ENCODE data around the gene ATM. TPM values are rescaled to one million over a fixed set of nuclear protein-coding genes. Genes with fewer than 3 reads are reported as not detected.

Gene ATM
- total and polyA plus RNA-seq, 10 of the 15 experiments (the other 5 are each of a cell fraction or from before 2014, with no cell fraction given) = 10.0 to 91.5 (median 40.2) TPM

DNA sequence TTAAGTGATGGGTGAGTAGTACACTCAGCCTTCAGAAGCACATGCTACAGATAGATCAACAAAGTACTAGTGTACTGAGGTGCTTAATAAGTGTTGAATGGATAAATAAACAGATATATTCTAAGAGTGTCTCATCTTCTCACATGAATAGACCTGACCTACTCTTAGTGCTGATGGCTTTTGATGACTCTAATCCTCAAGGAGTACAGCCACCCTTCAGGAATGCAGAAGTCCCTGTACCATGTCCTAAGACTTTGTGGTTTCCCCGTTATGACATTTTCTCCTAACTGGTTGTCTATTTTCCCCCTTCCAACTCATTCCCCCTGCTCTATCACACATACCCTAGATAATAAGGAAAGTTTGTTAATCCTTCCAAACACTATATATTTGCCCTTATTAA lies 182.8 kb downstream of the ATM start (continued):
- TF ChIP-seq, protein P1, sequence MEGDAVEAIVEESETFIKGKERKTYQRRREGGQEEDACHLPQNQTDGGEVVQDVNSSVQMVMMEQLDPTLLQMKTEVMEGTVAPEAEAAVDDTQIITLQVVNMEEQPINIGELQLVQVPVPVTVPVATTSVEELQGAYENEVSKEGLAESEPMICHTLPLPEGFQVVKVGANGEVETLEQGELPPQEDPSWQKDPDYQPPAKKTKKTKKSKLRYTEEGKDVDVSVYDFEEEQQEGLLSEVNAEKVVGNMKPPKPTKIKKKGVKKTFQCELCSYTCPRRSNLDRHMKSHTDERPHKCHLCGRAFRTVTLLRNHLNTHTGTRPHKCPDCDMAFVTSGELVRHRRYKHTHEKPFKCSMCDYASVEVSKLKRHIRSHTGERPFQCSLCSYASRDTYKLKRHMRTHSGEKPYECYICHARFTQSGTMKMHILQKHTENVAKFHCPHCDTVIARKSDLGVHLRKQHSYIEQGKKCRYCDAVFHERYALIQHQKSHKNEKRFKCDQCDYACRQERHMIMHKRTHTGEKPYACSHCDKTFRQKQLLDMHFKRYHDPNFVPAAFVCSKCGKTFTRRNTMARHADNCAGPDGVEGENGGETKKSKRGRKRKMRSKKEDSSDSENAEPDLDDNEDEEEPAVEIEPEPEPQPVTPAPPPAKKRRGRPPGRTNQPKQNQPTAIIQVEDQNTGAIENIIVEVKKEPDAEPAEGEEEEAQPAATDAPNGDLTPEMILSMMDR (IDR thresholded peaks at IDR 0.05 in 2 of 3, conservative IDR thresholded peaks at IDR 0.05 in 1 of 3; ENCODE audit: control insufficient read depth in 2 of 3, extremely low read depth in 1 of 3, insufficient read depth in 1 of 3, low read depth in 3 of 3, low read length in 3 of 3) = no peak

DNA sequence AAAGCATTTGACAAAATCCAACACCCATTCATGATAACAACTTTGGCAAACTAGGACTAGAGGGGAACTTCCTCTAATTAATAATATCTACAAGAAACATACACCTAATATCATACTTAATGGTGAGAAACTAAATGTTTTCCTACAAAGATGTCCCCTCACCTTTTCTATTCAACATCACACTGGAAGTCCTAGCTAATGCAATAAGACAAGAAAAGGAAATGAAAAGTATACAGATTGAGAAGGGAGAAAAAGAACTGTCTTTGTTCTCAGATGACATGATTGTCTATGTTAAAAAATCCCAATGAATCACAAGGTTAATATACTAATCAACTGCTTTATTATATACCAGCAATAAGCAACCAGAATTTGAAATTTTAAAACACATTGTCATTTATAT lies 192.1 kb downstream of the ATM start:
- DNase-seq (ENCODE audit: low read depth, low spot score) (no peak), FAIRE-seq (no peak), ATAC-seq (no peak)
- no peak overlapping the region for H3K27ac ChIP-seq (ENCODE audit: control insufficient read depth, insufficient read depth)
- no peaks in the 10 kb centered on the region for H3K4me1 ChIP-seq (ENCODE audit: control insufficient read depth, insufficient read depth, low read length)
- no peak overlapping the region for H2AFZ ChIP-seq (ENCODE audit: control insufficient read depth, low read depth, low read length)
- no peak overlapping the region for H3K4me3 ChIP-seq
- ChIA-PET RAD21 (ENCODE audit: unreplicated experiment) (no interaction called here), CTCF (interaction anchor here (0.6 kb wide), 1 partner anchor 233 kb away, joined by 4 read pairs; no protein-coding TSS in a partner anchor), POLR2A (no interaction called here), SMC1A (ENCODE audit: uncharacterized antibody, unreplicated experiment) (no interaction called here)
- H3K27me3 ChIP-seq (replicated peaks in 1 of 2; ENCODE audit: control insufficient read depth in 2 of 2, insufficient read depth in 2 of 2, low read length in 1 of 2) = no peaks in the 10 kb centered on the region
- no peaks in the 10 kb centered on the region for H4K20me1 ChIP-seq (ENCODE audit: control insufficient read depth, insufficient read depth)
- BruUV-seq (replicated peaks) = no TSS peak
- intact Hi-C loops (cut with micrococcal nuclease; ENCODE audit: unreplicated experiment) (no loop called here), in situ Hi-C loops (cut with MboI) (no loop called here)
- TF ChIP-seq, protein P2, sequence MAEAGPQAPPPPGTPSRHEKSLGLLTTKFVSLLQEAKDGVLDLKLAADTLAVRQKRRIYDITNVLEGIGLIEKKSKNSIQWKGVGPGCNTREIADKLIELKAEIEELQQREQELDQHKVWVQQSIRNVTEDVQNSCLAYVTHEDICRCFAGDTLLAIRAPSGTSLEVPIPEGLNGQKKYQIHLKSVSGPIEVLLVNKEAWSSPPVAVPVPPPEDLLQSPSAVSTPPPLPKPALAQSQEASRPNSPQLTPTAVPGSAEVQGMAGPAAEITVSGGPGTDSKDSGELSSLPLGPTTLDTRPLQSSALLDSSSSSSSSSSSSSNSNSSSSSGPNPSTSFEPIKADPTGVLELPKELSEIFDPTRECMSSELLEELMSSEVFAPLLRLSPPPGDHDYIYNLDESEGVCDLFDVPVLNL (IDR thresholded peaks at IDR 0.05; ENCODE audit: low read depth, low read length) = no peak
- TF ChIP-seq, protein P3, sequence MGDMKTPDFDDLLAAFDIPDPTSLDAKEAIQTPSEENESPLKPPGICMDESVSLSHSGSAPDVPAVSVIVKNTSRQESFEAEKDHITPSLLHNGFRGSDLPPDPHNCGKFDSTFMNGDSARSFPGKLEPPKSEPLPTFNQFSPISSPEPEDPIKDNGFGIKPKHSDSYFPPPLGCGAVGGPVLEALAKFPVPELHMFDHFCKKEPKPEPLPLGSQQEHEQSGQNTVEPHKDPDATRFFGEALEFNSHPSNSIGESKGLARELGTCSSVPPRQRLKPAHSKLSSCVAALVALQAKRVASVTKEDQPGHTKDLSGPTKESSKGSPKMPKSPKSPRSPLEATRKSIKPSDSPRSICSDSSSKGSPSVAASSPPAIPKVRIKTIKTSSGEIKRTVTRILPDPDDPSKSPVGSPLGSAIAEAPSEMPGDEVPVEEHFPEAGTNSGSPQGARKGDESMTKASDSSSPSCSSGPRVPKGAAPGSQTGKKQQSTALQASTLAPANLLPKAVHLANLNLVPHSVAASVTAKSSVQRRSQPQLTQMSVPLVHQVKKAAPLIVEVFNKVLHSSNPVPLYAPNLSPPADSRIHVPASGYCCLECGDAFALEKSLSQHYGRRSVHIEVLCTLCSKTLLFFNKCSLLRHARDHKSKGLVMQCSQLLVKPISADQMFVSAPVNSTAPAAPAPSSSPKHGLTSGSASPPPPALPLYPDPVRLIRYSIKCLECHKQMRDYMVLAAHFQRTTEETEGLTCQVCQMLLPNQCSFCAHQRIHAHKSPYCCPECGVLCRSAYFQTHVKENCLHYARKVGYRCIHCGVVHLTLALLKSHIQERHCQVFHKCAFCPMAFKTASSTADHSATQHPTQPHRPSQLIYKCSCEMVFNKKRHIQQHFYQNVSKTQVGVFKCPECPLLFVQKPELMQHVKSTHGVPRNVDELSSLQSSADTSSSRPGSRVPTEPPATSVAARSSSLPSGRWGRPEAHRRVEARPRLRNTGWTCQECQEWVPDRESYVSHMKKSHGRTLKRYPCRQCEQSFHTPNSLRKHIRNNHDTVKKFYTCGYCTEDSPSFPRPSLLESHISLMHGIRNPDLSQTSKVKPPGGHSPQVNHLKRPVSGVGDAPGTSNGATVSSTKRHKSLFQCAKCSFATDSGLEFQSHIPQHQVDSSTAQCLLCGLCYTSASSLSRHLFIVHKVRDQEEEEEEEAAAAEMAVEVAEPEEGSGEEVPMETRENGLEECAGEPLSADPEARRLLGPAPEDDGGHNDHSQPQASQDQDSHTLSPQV (IDR thresholded peaks at IDR 0.05) = no peak
- TF ChIP-seq RAD21 (IDR thresholded peaks at IDR 0.05; ENCODE audit: insufficient read depth, low read depth, low read length) (no peak), ZBED1 (IDR thresholded peaks at IDR 0.05; ENCODE audit: borderline replicate concordance) (no peak), CBFB (IDR thresholded peaks at IDR 0.05; ENCODE audit: low read depth) (no peak), MYB (IDR thresholded peaks at IDR 0.05; ENCODE audit: borderline replicate concordance, low read depth, low read length) (no peak)
- TF ChIP-seq, protein P4, sequence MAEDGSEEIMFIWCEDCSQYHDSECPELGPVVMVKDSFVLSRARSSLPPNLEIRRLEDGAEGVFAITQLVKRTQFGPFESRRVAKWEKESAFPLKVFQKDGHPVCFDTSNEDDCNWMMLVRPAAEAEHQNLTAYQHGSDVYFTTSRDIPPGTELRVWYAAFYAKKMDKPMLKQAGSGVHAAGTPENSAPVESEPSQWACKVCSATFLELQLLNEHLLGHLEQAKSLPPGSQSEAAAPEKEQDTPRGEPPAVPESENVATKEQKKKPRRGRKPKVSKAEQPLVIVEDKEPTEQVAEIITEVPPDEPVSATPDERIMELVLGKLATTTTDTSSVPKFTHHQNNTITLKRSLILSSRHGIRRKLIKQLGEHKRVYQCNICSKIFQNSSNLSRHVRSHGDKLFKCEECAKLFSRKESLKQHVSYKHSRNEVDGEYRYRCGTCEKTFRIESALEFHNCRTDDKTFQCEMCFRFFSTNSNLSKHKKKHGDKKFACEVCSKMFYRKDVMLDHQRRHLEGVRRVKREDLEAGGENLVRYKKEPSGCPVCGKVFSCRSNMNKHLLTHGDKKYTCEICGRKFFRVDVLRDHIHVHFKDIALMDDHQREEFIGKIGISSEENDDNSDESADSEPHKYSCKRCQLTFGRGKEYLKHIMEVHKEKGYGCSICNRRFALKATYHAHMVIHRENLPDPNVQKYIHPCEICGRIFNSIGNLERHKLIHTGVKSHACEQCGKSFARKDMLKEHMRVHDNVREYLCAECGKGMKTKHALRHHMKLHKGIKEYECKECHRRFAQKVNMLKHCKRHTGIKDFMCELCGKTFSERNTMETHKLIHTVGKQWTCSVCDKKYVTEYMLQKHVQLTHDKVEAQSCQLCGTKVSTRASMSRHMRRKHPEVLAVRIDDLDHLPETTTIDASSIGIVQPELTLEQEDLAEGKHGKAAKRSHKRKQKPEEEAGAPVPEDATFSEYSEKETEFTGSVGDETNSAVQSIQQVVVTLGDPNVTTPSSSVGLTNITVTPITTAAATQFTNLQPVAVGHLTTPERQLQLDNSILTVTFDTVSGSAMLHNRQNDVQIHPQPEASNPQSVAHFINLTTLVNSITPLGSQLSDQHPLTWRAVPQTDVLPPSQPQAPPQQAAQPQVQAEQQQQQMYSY (CRISPR knock-in tag; IDR thresholded peaks at IDR 0.05) = no peak
- no peaks in the 10 kb centered on the region for H3K79me2 ChIP-seq (ENCODE audit: control insufficient read depth, insufficient read depth, low read length)
- no peaks in the 10 kb centered on the region for H3K36me3 ChIP-seq (ENCODE audit: control insufficient read depth in 2 of 2, insufficient read depth in 2 of 2, low read length in 1 of 2)
- no peak overlapping the region for H3K9ac ChIP-seq (ENCODE audit: control insufficient read depth, insufficient read depth, low read length)
- H3K9me3 ChIP-seq (replicated peaks; ENCODE audit: control insufficient read depth, insufficient read depth, low read length) = no peaks in the 10 kb centered on the region; the same call in 2 of the 3 replicates
- no peak overlapping the region for H3K4me2 ChIP-seq (ENCODE audit: control insufficient read depth, insufficient read depth)

Measured in GM12878 (cell line).